ENCODE data around the gene HPCAL1.

The HPCAL1 gene

DNA sequence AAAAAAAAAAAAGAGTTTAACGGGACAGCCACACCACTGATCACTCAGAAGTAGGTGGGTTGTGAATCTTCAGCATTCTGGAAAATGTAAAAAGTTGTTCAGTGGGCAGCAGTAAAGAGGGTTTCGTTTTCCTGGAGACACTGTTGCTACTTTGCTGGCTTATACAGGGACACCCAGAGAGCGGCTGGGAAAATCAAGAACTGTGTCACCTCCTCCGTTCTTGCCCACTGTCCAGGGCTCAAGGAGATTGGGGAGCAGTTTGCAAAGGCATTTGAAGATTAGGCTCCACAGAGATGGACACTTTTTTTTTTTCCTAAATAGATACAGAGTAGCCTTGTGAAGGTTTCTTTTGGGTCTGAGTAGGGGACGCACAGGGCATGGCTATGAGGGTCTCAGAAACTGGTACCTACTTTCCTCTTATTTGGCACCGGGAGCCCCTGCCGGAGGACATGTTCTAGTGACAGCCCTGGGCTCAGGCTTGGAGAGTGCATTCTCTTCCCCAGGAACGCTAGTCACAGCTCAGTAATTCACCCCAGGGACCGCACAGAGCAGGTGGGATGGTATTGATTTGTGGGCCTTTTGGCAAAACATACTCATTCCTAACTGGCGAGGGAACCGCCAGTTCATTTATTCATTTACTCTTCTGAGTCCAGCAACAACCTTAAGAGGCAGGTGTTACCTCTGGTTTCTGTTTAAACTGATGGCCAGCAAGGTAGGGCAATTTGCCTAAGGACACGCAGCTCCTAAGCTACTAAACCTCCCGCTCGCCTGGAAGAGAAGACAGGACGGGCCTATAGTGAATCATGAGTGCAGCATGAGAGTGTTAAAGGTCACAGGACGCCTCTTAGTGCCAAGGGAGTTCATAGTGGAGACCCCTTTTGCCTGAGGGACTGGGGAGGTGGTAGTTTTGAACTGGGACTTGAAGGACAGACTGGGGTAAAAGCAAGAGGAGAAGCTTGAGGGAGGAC, 53.1 kb downstream of the HPCAL1 start:
- DNase-seq (ENCODE audit: low read depth in 2 of 2): no peak

- DNase-seq (ENCODE audit: low read depth in 2 of 2): no peak
Observed at GRCh38 chr2:10356439-10356811, 53.7 kb downstream of the HPCAL1 start.

GRCh38 chr2:10357193-10358169, 54.8 kb downstream of the HPCAL1 start:
- no peak for DNase-seq (ENCODE audit: low read depth in 2 of 2)

DNA sequence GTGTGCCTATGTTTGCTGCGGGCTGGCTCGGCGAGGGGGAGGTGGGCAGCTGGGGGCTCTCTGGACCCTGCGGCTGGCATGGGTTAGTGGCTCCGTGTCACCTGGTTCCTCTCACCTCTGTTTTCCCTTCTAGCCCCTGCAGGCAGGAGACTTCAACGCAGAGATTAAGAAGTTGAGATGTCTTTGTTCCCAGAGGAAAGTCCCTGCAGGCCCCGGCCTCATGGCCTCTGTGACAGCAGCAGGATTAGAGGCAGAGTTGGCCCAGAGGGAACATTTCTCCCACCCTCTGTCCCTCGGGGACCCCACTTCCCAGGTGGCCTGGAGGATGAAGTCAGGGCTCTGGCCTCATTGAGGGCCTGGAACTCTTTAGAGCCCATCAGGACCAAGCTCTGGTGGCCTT, 56.5 kb downstream of the HPCAL1 start:
- no peak for DNase-seq (ENCODE audit: low read depth in 2 of 2)

GRCh38 chr2:10359731-10360329, 57.1 kb downstream of the HPCAL1 start:
- DNase-seq (ENCODE audit: low read depth in 2 of 2): no peak

DNA sequence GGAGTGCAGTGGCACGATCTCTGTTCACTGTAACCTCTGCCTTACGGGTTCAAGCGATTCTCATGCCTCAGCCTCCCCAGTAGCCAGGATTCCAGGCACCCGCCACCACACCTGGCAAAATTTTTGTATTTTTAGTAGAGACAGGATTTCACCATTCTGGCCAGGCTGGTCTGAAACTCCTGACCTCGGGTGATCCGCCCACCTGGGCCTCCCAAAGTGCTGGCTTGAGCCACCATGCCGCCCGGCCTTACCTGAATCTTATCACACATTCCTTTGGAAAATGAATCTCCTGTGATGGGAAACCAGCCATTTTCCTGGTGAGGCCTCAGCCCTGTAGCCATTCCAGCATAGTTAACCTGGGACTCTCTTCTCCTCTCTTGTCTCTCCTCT, 57.8 kb downstream of the HPCAL1 start:
- no peak for DNase-seq (ENCODE audit: low read depth in 2 of 2)

DNA sequence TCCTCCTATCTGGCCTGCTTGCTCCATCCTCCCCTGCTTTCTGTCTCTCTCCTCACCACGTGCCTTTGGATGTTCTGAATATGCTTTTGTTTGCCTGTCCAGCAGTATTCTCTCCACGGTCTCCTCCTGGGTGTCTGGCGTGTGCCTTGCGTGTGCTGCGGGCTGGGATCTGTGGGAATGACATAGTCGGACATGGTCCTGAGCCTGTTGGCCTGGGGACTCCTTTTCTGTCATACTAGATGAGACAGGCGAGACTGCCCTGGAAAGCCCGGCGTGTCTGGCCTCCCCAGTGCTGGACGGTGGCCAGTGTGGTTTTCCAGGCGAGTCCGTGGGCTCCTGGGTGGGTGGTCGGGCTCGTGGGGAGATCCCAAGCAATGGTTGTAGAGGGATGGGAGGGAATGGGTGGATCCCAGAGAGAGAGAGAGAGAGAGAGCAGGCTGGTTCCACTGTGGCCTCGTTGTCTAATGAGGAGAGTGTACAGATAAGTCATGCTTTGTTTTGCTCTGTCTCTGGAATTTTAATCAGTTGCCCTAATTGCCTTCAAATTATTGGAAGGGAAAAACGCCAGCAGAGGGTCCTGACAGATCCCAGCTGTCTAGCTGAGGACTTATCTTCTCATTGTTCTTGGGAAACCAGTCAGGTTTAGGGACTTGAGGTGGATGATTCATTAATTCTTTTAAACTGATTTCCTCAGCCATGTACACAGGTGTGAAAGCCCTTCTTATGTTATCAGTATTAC, 58.3 kb downstream of the HPCAL1 start:
- DNase-seq (ENCODE audit: low read depth in 2 of 2): no peak

DNA sequence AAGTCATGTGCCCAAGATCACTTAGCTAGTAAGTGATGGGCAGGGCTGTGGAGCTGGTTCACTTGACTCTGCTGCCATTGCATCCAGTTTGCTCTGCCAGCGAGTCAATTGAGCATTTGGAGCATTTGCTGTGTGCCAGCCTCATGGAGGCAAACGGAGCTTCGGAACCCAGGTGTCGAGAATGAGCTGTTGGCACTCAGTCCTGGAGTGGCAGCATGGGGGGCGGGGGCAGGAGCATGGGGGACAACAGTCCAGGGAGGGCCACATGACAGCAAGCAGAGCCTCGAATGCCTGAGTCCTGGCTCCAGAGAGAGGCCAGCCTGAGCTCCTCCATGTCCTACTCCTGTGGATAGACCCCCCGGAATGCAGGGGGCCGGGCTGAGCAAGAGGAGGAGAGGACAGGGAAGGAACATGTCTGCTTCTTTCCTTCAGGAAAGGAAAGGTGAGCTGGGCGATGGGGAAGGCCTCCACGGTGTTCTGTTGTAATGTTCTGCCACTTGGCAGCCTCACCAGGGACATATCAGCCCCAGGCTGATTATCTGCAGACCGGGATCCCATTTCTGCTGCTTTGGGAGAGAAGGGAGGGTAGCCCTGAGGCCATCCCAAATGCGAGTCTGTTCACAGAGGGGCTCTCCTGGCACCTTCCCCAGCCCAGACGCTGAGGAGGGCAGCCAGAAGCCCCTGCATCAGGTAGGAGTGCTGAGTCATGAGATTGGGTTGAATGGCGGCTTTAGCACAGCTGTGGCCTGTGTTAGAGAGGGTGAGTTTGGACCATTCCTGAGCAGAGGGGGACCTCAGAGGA, 59.6 kb downstream of the HPCAL1 start:
- no peak for DNase-seq (ENCODE audit: low read depth in 2 of 2)

DNA sequence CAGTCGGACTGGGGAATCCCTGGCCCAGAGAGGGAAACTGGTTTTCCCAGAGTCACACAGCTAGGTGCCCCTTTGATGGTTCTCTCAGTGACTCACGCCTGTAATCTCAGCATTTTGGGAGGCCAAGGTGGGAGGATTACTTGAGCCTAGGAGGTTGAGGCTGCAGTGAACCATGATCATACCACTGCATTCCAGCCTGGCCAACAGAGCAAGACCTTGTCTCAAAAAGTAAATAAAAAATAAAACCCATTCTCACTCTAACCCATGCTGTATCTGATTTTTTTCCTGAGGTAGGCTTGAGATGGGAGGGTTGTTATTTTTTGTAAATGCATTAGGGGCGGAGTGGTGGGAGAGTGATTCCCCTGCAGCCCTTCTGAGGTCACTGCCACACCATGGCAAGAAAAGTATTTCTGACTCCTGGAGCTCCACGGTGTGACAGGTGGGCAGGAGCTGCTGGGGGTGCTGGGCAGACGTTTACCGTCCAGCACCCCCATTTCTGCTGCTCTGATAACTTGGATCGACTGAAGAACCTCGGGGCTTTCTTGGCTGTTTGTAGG, 60.3 kb downstream of the HPCAL1 start:
- no peak for DNase-seq (ENCODE audit: low read depth in 2 of 2)

DNA sequence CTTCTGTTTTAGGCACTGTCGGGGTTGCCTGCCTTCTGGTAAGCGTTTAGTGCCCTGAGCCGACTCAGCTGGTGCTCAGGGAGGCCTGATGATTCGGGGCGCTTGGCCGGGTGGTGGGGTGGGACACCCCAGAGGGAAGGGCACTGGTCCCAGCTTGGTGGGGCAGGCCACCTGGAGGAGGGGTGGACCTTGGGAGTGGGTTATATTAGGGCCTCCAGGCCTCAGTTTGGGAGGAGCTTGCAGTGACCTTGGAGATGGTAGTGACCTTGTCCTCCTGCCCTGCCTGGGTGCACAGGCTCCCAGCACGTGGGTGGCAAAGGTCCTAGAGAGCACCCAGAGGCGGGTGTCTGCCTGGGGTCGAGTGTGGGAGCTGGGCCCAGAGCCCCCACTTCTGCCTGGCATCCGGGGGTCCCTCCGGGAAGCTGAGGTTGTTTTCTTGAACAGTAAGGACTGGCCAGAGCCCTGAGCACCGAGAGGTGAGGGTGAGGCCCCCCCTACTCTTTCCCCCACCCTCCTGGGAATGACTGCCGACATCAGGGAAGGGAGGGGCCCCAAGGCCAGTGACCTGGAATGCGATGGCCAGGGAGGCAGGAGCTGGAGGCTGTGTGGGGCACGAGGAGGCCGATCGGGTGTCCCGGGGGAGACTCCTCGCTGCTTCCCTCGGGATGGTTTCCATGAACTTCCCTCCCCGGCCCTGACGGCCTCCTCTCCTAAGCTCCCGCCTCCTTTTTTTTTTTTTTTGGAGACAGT, 61.3 kb downstream of the HPCAL1 start:
- no peak for DNase-seq (ENCODE audit: low read depth in 2 of 2)

GRCh38 chr2:10365412-10365811, 62.7 kb downstream of the HPCAL1 start:
- DNase-seq (ENCODE audit: low read depth in 2 of 2): no peak

DNA sequence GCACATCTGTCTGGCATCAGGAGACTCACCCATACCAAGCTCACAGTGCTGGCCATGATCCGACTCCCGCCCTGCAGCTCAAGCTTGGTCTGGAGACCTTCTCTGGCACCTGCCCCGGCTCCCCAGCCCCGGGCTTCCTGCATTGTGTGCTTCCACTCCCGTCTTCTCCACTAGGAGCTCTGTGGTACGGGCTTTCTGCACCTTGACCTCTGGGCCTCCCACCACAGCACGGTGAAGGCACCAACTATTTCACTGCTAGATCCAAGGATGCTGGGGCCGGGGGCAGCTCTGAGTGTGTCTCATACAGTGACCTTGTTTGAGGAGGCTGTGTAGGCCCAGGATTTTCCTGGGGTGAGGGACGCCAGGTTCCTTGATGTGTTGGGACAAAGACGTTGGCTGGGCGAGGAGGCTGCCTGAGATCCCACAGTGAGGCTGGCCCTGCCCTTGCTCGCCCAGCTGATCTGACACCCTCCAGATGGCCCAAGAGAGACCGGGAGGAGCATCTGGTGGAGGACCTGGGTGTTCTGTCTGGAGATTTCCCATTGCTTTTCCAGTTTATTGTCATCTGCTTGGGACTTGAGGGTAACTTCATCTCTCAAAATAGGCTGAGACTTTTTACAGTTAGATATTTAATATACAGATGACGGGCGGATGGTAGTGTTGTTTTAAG, 64.0 kb downstream of the HPCAL1 start:
- DNase-seq (ENCODE audit: low read depth in 2 of 2): no peak

GRCh38 chr2:10367472-10368439, 65.1 kb downstream of the HPCAL1 start:
- DNase-seq (ENCODE audit: low read depth in 2 of 2): no peak

DNA sequence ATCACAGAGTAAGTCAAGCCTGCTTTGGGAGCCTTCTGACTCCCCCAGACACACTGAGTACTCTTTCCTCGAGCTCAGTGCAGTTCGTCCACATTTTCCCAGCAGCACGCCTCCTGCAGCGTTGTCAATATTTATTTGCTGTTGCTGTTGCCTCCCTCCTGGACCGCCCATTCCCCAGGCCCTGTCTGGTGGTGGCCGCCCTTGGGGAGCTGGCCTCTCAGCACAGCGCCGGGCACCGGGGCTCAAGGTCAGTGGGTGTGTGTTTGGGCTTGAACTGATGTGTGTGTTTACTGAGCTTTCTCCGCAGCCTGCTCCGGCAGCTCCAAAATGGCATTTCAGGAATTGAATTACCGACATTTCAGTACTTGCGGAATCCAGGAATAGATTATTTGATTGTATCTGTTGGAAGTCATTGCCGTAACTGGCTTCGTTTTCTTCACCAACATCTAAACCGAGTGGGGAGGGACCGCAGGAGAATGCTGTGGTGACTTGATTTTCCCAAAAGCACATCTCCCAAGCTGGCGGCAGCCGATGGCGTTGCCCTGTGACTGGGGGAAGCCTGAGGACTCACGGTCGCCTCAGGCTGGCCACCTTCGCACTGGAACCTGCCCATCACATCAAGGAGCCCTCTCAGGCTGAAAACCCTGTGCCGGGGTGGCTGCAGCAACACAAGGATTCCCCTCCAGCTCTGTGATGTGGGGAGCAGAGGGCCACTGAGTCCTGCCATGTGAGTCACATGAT, 66.0 kb downstream of the HPCAL1 start:
- DNase-seq (ENCODE audit: low read depth in 2 of 2): no peak

DNA sequence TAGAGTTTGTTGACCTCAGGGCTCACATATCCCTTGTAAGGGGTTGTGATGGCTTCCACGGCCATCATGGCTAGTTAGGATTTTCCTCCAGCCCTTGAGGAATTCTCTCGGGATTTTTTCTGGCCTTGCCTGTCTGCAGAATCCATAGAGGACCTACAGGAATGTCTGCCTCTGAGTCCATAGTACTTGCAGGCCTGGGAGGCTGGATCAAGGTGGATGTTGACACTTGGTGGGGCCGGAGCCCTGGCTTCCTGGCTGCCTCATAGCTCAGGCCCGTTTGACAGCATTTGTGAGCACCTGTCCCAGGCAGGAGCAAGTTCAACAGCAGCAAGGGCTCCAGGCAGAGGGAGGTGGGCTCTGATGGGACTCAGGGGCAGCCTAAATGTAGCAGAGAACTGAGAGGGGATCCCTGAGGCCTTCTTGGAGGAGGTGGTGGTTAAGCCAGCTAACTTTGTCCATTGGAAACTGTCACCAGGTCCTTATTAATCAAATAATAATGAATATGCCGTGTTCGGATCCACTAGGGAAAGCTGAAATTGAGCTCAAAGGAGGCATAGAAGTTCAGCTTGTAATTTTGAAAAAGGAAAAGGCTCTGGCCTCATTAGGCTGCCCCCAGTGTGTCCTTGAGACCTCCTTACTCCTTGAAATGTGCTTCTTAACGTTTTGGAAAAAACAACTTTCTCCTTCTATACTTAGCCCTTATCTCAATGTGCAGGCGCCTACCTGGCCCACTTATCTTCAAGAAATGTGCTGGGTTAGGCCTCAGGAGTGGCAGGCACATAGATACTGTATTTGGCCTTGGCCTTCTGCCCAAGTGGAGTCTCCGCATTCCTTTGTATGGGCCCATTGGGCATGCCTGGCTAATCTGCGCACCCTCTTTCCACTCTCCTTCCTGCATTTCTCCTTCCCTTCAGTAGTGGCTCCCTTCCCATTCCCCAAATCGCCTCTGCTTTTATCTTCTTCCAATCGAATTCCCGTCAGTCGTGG, 66.9 kb downstream of the HPCAL1 start:
- DNase-seq (ENCODE audit: low read depth in 2 of 2): no peak

- no peak for DNase-seq (ENCODE audit: low read depth in 2 of 2)
Observed at GRCh38 chr2:10370390-10370789, 67.7 kb downstream of the HPCAL1 start.

Data from fibroblast of skin of left biceps (primary cell).